GM12874 (cell line): ENCODE results near the gene GNB2.

Source experiments
- CTCF ChIP-seq: IDR thresholded peaks from 2 replicates; pipeline ENCODE4 v1.5.1; 2011; ENCODE audit warnings: low read depth, mild to moderate bottlenecking, control low read depth, low read length, moderate library complexity; ENCODE audit not compliant: insufficient read depth

The GNB2 gene

GRCh38 chr7:100685631-100686145 lies 12.1 kb downstream of the GNB2 start:
- TF ChIP-seq CTCF = no peak

- no peak for TF ChIP-seq CTCF
Observed at GRCh38 chr7:100686201-100686821, 12.8 kb downstream of the GNB2 start.

GRCh38 chr7:100686822-100687211 lies 13.3 kb downstream of the GNB2 start:
- TF ChIP-seq CTCF = no peak

- TF ChIP-seq CTCF = no peak
Observed at GRCh38 chr7:100687261-100687660, 13.7 kb downstream of the GNB2 start.

- TF ChIP-seq CTCF = no peak
Observed at GRCh38 chr7:100687751-100688300, 14.3 kb downstream of the GNB2 start.

- no peak for TF ChIP-seq CTCF
Observed at GRCh38 chr7:100688326-100688860, 14.9 kb downstream of the GNB2 start.

GRCh38 chr7:100689230-100690135 lies 15.9 kb downstream of the GNB2 start:
- TF ChIP-seq CTCF = no peak; the same call in 1 of the 2 replicates
